ENCODE data around the gene AASDHPPT.
"Not testable (repeated sequence)": the region's sequence is repeated elsewhere in the genome, so short reads cannot be mapped to it uniquely, and the experiment has no call there.

The AASDHPPT gene, protein sequence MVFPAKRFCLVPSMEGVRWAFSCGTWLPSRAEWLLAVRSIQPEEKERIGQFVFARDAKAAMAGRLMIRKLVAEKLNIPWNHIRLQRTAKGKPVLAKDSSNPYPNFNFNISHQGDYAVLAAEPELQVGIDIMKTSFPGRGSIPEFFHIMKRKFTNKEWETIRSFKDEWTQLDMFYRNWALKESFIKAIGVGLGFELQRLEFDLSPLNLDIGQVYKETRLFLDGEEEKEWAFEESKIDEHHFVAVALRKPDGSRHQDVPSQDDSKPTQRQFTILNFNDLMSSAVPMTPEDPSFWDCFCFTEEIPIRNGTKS

DNA sequence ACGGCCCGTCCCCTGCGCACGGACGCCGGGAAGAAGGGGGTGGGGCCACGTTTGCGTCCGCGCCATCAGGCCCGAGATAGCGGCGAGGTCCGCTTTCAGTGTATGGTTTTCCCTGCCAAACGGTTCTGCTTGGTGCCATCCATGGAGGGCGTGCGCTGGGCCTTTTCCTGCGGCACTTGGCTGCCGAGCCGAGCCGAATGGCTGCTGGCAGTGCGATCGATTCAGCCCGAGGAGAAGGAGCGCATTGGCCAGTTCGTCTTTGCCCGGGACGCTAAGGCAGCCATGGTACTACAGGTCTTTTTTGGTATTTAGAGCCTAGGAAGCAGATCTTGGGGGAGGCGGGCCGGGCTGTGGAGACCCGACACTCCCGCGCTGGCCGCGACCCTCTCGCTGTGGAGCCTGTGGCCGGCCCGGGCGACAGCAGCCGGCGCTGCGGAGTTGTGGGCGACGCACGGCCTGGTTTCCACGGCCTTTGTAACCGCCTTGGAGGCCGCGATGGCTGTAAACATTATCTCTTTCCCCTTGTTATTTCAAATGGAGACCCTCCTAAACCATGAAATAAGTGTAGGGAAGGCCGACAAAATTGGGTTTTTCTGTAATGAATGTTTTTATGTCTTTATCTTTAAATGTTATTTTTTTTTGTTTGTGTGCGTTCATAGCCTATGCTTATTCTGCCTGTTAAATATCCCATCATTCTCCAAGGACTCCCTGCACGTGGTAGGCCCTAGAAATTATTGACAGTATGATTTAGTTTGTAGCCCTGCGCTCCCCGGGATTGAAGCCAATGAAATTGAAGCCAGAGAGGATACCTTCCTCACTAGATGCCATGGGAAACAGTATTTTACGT lies at the start of gene AASDHPPT:
Gene AASDHPPT (plus strand): TSS at position 54 of the 847 bp plus-strand sequence. CDS start 49 bp downstream, at position 103.
- DNase-seq (ENCODE audit: low read depth, low spot score): no peak

GRCh38 chr11:106030609-106031008 lies 46.9 kb upstream of the AASDHPPT start:
- DNase-seq (ENCODE audit: low read depth, low spot score): no peak

GRCh38 chr11:106031202-106031810 lies 46.2 kb upstream of the AASDHPPT start:
- no peak for DNase-seq (ENCODE audit: low read depth, low spot score)

DNA sequence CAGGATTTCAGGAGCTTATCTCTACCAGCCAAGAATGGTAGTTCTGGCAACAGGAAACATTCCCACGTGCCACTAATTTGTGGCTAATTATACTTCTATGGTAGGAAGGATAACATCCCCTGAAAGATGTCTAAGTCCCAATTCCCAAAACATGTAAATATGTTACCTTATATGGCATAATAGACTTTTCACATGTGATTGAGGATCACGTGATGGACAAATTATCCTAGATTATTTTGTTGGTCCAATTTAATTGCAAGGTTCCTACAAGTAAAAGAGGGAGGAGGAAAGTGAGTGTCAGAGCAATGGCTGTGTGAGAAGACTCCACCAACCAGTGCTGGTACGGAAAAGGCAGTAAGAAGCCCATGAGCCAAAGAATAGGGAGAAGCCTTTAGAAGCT lies 45.5 kb upstream of the AASDHPPT start:
- no peak for DNase-seq (ENCODE audit: low read depth, low spot score)

DNA sequence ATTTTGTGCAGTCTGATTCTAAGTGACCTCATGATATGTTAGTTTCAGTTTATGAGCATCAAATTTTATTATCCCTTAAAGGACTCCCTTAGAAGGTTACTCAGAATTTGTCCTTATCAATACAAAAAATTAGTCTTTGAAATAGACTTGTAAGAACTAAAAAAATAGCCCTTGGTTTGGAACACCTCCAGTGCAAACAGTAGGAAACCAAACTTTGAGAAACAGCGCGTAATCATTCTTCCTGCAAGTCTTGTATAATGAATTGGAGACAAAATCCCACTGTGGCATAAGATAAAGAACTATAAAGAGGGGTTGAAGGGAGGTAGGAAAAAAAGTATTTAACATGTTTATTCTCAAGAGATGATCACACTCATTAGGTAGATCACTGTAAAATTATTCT lies 44.6 kb upstream of the AASDHPPT start:
- DNase-seq (ENCODE audit: low read depth, low spot score): no peak

DNA sequence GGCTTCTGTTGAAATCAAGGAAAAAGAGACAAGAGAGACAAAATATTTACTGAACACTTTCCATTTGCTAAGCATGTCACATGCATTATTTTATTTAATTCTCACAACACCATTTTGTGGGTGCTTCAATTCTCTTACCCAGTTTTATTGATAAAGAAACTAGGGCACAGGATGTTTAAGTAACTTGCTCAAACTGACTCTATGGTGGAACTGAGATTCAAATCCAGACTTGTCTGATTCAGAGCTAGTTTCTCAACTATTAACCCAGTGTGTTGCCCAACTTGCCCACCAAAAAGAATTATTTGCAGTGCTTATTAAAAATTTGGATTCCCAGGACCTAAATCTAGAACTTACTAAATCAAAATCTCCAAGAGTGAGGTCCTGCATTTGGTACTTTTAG lies 33.9 kb upstream of the AASDHPPT start:
- DNase-seq (ENCODE audit: low read depth, low spot score): no peak

DNA sequence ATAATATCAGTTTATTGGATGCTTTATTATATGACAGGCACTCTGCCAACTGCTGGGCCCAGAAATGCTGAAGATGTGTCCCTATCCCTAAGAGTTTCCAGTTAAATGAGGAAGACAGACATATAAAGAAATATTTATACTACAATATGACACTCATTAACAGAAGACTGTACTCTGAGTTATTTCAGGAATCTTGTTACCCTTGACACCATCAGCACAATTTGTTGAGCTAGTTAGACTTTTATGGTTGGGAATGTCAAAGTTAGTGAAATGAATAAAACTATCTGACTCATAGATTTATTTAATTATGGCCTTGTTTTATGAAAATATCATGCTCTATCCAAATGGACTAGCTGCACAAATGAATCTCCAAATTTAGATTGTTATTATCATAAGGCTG lies 29.8 kb upstream of the AASDHPPT start:
- DNase-seq (ENCODE audit: low read depth, low spot score): no peak

DNA sequence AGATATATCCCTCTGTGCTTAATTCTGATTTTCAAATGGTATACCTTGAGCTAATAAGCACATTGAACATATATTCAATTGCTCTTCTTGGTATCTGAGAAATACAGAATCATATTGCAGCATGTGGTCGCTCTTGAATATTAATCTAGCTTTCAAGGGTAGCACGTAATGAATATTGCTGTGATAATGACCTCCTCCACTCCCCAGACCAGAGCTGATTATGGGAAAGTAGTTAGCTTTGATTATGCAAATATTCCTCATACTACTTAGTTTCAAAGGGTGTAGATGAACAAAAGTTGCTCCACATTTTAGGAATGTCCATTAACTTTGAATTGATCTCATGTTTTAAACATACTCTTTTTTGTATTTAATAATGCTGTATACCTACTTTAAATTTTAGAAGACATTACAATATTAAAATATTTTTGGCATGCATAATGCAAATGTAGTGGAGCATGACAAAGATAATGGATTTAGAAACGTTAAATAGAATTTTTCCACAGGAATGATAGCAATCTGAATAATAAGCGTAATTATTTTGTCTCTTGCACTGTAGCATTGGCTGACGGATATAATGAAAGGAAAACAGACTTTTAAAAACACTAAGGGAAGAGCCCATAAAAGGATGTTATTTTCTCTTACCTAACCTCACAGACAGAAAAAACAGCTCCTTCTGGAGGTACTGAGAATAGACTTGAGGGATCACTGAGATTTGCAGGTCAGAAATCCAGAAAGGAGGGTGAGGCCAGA lies 27.6 kb upstream of the AASDHPPT start:
- DNase-seq (ENCODE audit: low read depth, low spot score): no peak

- DNase-seq (ENCODE audit: low read depth, low spot score): no peak
These were observed 26.4 kb upstream of the AASDHPPT start for GRCh38 chr11:106051103-106051502.

GRCh38 chr11:106058377-106058776 lies 19.1 kb upstream of the AASDHPPT start:
- DNase-seq (ENCODE audit: low read depth, low spot score): not testable (repeated sequence)

GRCh38 chr11:106059617-106060016 lies 17.8 kb upstream of the AASDHPPT start:
- DNase-seq (ENCODE audit: low read depth, low spot score): no peak

- no peak for DNase-seq (ENCODE audit: low read depth, low spot score)
These were observed 16.1 kb upstream of the AASDHPPT start for GRCh38 chr11:106061249-106061784.

- DNase-seq (ENCODE audit: low read depth, low spot score): no peak
These were observed 15.2 kb upstream of the AASDHPPT start for GRCh38 chr11:106061954-106062949.

DNA sequence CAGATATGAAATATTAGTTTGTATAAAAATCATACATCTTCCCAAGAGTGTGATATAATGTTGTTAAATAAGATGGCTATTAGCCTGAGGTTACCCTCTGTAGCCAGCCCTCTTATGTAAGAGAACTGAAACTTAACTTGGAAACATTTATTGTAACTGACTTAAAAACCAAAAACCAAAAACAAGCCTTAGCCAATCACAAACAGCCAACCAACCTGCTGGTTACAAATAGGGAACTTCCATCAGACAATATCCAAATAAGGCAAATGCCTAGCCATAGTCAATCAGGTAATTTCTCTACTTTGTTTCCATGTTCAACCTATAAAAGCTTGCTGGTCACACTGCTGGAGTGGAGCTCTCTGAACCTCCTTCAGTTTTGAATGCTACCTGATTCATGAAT lies 14.5 kb upstream of the AASDHPPT start:
- no peak for DNase-seq (ENCODE audit: low read depth, low spot score)

- DNase-seq (ENCODE audit: low read depth, low spot score): no peak
These were observed 6.9 kb upstream of the AASDHPPT start for GRCh38 chr11:106070606-106071005.

DNA sequence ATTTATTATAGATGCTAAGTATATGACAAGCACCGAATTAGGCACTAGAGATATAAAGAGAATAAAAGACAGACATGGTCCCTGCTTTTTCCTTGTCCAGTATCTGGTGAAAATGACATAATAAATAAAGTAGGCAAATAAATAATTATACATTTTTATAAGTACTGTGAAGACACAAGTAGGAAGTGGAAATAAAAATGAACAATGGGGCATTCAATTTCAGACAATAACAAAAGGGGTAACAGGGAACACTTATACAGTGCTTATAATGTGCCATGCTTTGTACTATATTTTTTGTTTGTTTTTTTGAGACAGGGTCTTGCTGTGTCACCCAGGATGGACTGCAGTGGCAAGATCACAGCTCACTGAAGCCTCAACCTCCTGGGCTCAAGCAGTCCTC lies 4.7 kb upstream of the AASDHPPT start:
- DNase-seq (ENCODE audit: low read depth, low spot score): no peak

DNA sequence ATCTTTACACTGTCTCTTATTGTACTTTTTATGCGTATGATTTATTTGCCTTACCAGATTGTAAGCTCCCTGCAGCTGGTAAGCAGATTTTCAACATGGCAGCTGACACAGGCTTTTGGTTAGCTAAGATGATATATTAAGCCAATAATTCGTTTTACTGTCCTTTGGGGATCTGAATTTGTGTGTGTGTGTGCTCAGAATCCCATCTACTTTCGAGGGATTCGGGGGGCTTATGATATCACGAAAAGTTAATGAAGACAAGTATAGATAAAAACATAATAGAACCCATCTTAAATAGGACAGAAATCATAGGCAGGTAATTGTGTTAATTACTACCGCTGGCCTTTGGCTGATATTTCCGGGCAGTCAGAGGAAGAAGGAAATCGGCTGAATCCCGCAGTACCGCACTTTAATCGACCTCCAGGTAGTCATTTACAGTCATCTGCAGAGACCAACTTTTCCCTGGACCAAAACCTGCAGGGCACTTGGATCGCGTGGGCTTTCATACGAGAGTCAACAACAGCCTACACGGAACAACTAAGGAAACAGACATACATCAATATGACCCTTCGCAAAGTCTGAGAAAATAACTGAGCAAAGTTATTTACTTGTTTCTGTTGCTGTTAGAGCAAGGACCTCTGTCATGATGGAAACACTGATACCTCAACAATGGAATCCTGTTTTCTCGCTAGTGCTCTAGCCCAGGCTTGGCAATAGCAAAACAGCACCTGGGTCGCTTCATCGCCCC lies 1.1 kb upstream of the AASDHPPT start:
- no peak for DNase-seq (ENCODE audit: low read depth, low spot score)

GRCh38 chr11:106076919-106077608 lies 398 bp upstream of the AASDHPPT start, which contains the start of gene KBTBD3:
KBTBD3 (minus strand) TSS chr11:106077347; CDS start chr11:106059097, 18,250 bp downstream.
- peak; percentile 99 for DNase-seq (ENCODE audit: low read depth, low spot score)

GRCh38 chr11:106082096-106082495 lies 4.6 kb downstream of the AASDHPPT start:
- DNase-seq (ENCODE audit: low read depth, low spot score): no peak

Data from brain pericyte (primary cell).